Transverse colon (tissue), 4 donors: ENCODE measurements around the gene CACNA1C.

Source experiments
- CTCF ChIP-seq, 5 experiments: fragments of 200-600 bp in 3 of 5; fragments of 450-650 bp in 2 of 5; sonication (generic) in 3 of 5; IDR thresholded peaks; 1 replicate in 2 of 5; 2 replicates in 3 of 5; pipeline ENCODE4 v1.5.1; 2016 to 2017; ENCODE audit warnings: antibody characterized with exemption in 5 of 5, inconsistent platforms in 3 of 5, mild to moderate bottlenecking in 2 of 5, moderate library complexity in 1 of 5
- EP300 ChIP-seq: sonication (generic); formaldehyde crosslinking; IDR thresholded peaks from one replicate; pipeline ENCODE4 v1.6.1; 2017; ENCODE audit warnings: antibody characterized with exemption, low read depth
- POLR2A ChIP-seq: fragments of 450-650 bp; IDR thresholded peaks from one replicate; pipeline ENCODE4 v1.6.1; 2016; ENCODE audit warnings: antibody characterized with exemption, mild to moderate bottlenecking, moderate library complexity
- POLR2AphosphoS5 ChIP-seq, 3 donors: sonication (generic); formaldehyde crosslinking; IDR thresholded peaks; one replicate each; pipeline ENCODE4 v1.6.1; 2016; ENCODE audit warnings: antibody characterized with exemption in 3 of 3

- TF ChIP-seq CTCF (IDR thresholded peaks at IDR 0.05) (no peak), POLR2A (no peak), EP300 (no peak), POLR2AphosphoS5 (IDR thresholded peaks at IDR 0.05) (no peak)
Measured at GRCh38 chr12:2481346-2481745, 428.6 kb downstream of the CACNA1C start.
